OCI-LY7 (cell line): ENCODE measurements around the gene KLHDC3. TPM values are rescaled to one million over a fixed set of nuclear protein-coding genes. Genes with fewer than 3 reads are reported as not detected.
A peak's percentile ranks its signal among the peaks of the same experiment; 100 is the strongest.

Experiments used
- BruUV-seq: library from RNA; stranded (reverse); fragments of 400-500 nt; replicated peaks from 2 replicates; lab custom pipeline; 2021; lab: Mats Ljungman, UMichigan
- CTCF ChIA-PET: fragments of 300-600 bp; sonication (Branson Sonifier 250); formaldehyde crosslinking; loops from one replicate; lab custom pipeline; 2022; ENCODE audit warnings: antibody characterized with exemption; ENCODE audit not compliant: unreplicated experiment; lab: Charles Lee
- POLR2A ChIA-PET: fragments of 300-600 bp; sonication (Branson Sonifier 250); formaldehyde crosslinking; loops from one replicate; lab custom pipeline; 2022; ENCODE audit warnings: antibody characterized with exemption; lab: Charles Lee
- DNase-seq: peaks from one replicate; pipeline ENCODE4 v3.0.0-alpha.2; 2015; ENCODE audit warnings: low spot score
- H2AFZ ChIP-seq: fragments of 200-600 bp; sonication (generic), shearing (Covaris generic); 2 replicates; pipeline ENCODE4 v1.6.1; 2014; ENCODE audit warnings: mild to moderate bottlenecking, antibody characterized with exemption, low read length, moderate library complexity
- H3K27ac ChIP-seq: fragments of 200-600 bp; sonication (generic); 2 replicates; pipeline ENCODE4 v1.5.1; 2014; ENCODE audit warnings: mixed run types, low read depth, mild to moderate bottlenecking, moderate library complexity, low read length, inconsistent platforms; ENCODE audit not compliant: poor library complexity, severe bottlenecking
- H3K36me3 ChIP-seq: fragments of 200-600 bp; sonication (generic); 2 replicates; pipeline ENCODE4 v1.6.1; 2014; ENCODE audit warnings: mild to moderate bottlenecking, antibody characterized with exemption, low read length, moderate library complexity, mixed read lengths; ENCODE audit not compliant: insufficient read depth
- H3K4me1 ChIP-seq: fragments of 200-600 bp; sonication (generic); 2 replicates; pipeline ENCODE4 v1.5.1; 2014; ENCODE audit warnings: mild to moderate bottlenecking, low read length; ENCODE audit not compliant: insufficient read depth, poor library complexity, severe bottlenecking
- H3K4me2 ChIP-seq: fragments of 200-600 bp; sonication (generic); 2 replicates; pipeline ENCODE4 v1.6.1; 2014; ENCODE audit warnings: mild to moderate bottlenecking, low read length
- H3K4me3 ChIP-seq: fragments of 200-600 bp; sonication (generic); 2 replicates; pipeline ENCODE4 v1.5.1; 2014; ENCODE audit warnings: mild to moderate bottlenecking, low read depth, low read length; ENCODE audit not compliant: poor library complexity, severe bottlenecking
- H3K79me2 ChIP-seq: fragments of 200-600 bp; sonication (generic); 2 replicates; pipeline ENCODE4 v1.6.1; 2016; ENCODE audit warnings: low read depth, mild to moderate bottlenecking, low read length, moderate library complexity, mixed read lengths; ENCODE audit not compliant: insufficient read depth
- H3K9me2 ChIP-seq: fragments of 200-600 bp; sonication (generic); 2 replicates; pipeline ENCODE4 v1.6.1; 2016; ENCODE audit warnings: mild to moderate bottlenecking, low read length, mixed read lengths; ENCODE audit not compliant: insufficient read depth
- H3K9me3 ChIP-seq: fragments of 200-600 bp; sonication (generic); 2 replicates; pipeline ENCODE4 v1.6.1; 2014; ENCODE audit warnings: mild to moderate bottlenecking, mixed run types, low read length, mixed read lengths
- H4K20me1 ChIP-seq: fragments of 200-600 bp; sonication (generic); 2 replicates; pipeline ENCODE4 v1.6.1; 2014; ENCODE audit warnings: mild to moderate bottlenecking, antibody characterized with exemption, low read length, moderate library complexity, mixed read lengths; ENCODE audit not compliant: insufficient read depth
- CTCF ChIP-seq: fragments of 200-600 bp; sonication (generic); conservative IDR thresholded peaks from 2 replicates; pipeline ENCODE4 v1.5.1; 2014; ENCODE audit warnings: mild to moderate bottlenecking, antibody characterized with exemption, low read length, moderate library complexity, mixed read lengths
- EZH2phosphoT487 ChIP-seq: fragments of 200-600 bp; sonication (generic); IDR thresholded peaks from 2 replicates; pipeline ENCODE4 v1.6.1; 2018; ENCODE audit warnings: low read depth, borderline replicate concordance, mild to moderate bottlenecking, mixed run types, antibody characterized with exemption, low read length, moderate library complexity, mixed read lengths
- intact Hi-C: fragments of 100-400 bp; cut with micrococcal nuclease; formaldehyde crosslinking; loops from one replicate; pipeline ENCODE4 v1.10.0; 2022; ENCODE audit not compliant: unreplicated experiment
- total RNA-seq, 2 experiments: library from RNA; depleted of rRNA in 1 of 2; stranded (reverse); fragments of >200 nt in 1 of 2; shearing (Covaris generic) in 1 of 2; gene quantifications; 2 replicates each; pipeline ENCODE4 v1.2.3, GENCODE V29; 2014 to 2022

Gene KLHDC3
- total RNA-seq, 2 experiments from 2014 or later: 89.9 to 91.4 TPM

- Histone ChIP-seq H3K9me3 (no peaks in the 10 kb centered on the region), H3K4me3 (peak within 1 kb of the TSS; percentile 77), H3K27ac (peak within 1 kb of the TSS; percentile 57), H3K4me2 (peak within 1 kb of the TSS; percentile 92), H4K20me1 (no peaks in the 10 kb centered on the region), H2AFZ (peak within 1 kb of the TSS; percentile 58), H3K36me3 (peaks cover 23% of the 10 kb centered on the region), H3K4me1 (peaks cover 32% of the 10 kb centered on the region), H3K79me2 (peaks cover 12% of the 10 kb centered on the region), H3K9me2 (no peaks in the 10 kb centered on the region)
- no TSS peak for BruUV-seq
- intact Hi-C loops: loop anchor here (2.0 kb wide), 1 partner anchor 39 kb away; the partner anchor contains the start of gene KLHDC3
- DNase-seq: peak; percentile 89
- ChIA-PET POLR2A (interaction anchor here (0.7 to 2.4 kb wide), 7 partner anchors 8 to 124 kb away, joined by 3 to 6 read pairs (median 5); partner anchors contain the start of genes CNPY3, KLHDC3, MEA1 and PPP2R5D), CTCF (no interaction called here)
- TF ChIP-seq EZH2phosphoT487: no peak
- TF ChIP-seq CTCF: no peak
These were observed 39.6 kb downstream of the KLHDC3 start, which contains the start of gene CUL7 for GRCh38 chr6:43053545-43054205. CUL7 (minus strand) TSS chr6:43053851; CDS start chr6:43052788, 1,063 bp downstream.

GRCh38 chr6:43054206-43054943 is 40.3 kb downstream of the KLHDC3 start:
- Histone ChIP-seq H3K4me2 (peak overlapping the region; percentile 92), H3K4me1 (peaks cover 32% of the 10 kb centered on the region), H3K27ac (peak overlapping the region; percentile 37), H2AFZ (peak overlapping the region; percentile 58; the same call in 1 of the 2 replicates), H3K9me3 (no peaks in the 10 kb centered on the region), H4K20me1 (no peaks in the 10 kb centered on the region), H3K4me3 (peak overlapping the region; percentile 77), H3K79me2 (peaks cover 17% of the 10 kb centered on the region), H3K36me3 (peaks cover 17% of the 10 kb centered on the region), H3K9me2 (no peaks in the 10 kb centered on the region)
- POLR2A ChIA-PET: interaction anchor here (0.6 to 2.4 kb wide), 8 partner anchors 9 to 125 kb away, joined by 3 to 6 read pairs (median 5); partner anchors contain the start of genes CNPY3, KLHDC3, MEA1 and PPP2R5D
- TF ChIP-seq CTCF: no peak
- no peak for TF ChIP-seq EZH2phosphoT487
- DNase-seq: no peak
- no TSS peak for BruUV-seq
- intact Hi-C loops: no loop called here
- CTCF ChIA-PET: interaction anchor here (0.6 kb wide), 1 partner anchor 10 kb away, joined by 3 read pairs; no protein-coding TSS in a partner anchor
